MCF 10A (cell line): ENCODE results near the gene CPNE6. TPM values are rescaled to one million over a fixed set of nuclear protein-coding genes. Genes with fewer than 3 reads are reported as not detected.

Experiments used
- BruUV-seq: library from RNA; stranded (reverse); fragments of 400-500 nt; replicated peaks from 2 replicates; lab custom pipeline; 2021; lab: Mats Ljungman, UMichigan
- CTCF ChIA-PET: fragments of 300-600 bp; sonication (Branson Sonifier 250); formaldehyde crosslinking; extraction: SDS; loops from one replicate; lab custom pipeline; 2021; ENCODE audit warnings: antibody characterized with exemption, inconsistent platforms; lab: Yijun Ruan, JAX
- POLR2A ChIA-PET: fragments of 300-600, 350-650 bp; sonication (Branson Sonifier 250); formaldehyde crosslinking; extraction: SDS; loops from one replicate; lab custom pipeline; 2020; ENCODE audit warnings: antibody characterized with exemption, inconsistent platforms; lab: Yijun Ruan, JAX
- DNase-seq: peaks from one replicate; pipeline ENCODE4 v3.0.0-alpha.2; 2018; ENCODE audit not compliant: unreplicated experiment
- H3K27ac Mint-ChIP-seq: one replicate; pipeline ENCODE4 v1.8.0; 2022; ENCODE audit warnings: mild to moderate bottlenecking, low read depth, mixed read lengths; ENCODE audit not compliant: unreplicated experiment
- H3K27me3 Mint-ChIP-seq: one replicate; pipeline ENCODE4 v1.8.0; 2022; ENCODE audit warnings: mixed read lengths; ENCODE audit not compliant: insufficient read depth, unreplicated experiment
- H3K36me3 Mint-ChIP-seq: one replicate; pipeline ENCODE4 v1.8.0; 2022; ENCODE audit warnings: mild to moderate bottlenecking, moderate library complexity, mixed read lengths; ENCODE audit not compliant: insufficient read depth, unreplicated experiment
- H3K4me1 Mint-ChIP-seq: one replicate; pipeline ENCODE4 v1.8.0; 2022; ENCODE audit warnings: mixed read lengths; ENCODE audit not compliant: insufficient read depth, unreplicated experiment
- H3K4me3 Mint-ChIP-seq: one replicate; pipeline ENCODE4 v1.8.0; 2022; ENCODE audit warnings: mild to moderate bottlenecking, moderate library complexity, mixed read lengths; ENCODE audit not compliant: unreplicated experiment
- H3K9me3 Mint-ChIP-seq: one replicate; pipeline ENCODE4 v1.8.0; 2022; ENCODE audit warnings: mixed read lengths; ENCODE audit not compliant: unreplicated experiment
- CTCF ChIP-seq: fragments of 200-600 bp; IDR thresholded peaks from one replicate; pipeline ENCODE4 v1.8.0; 2022; ENCODE audit warnings: antibody characterized with exemption, mild to moderate bottlenecking; ENCODE audit not compliant: unreplicated experiment
- intact Hi-C: fragments of 100-400 bp; cut with micrococcal nuclease; formaldehyde crosslinking; loops from 2 replicates; pipeline ENCODE4 v1.14.1; 2022
- total RNA-seq: library from RNA; stranded (reverse); gene quantifications from 2 replicates; pipeline ENCODE4 v1.2.3, GENCODE V29; 2022

The CPNE6 gene
- total RNA-seq, 1 experiment from 2014 or later: not detected

DNA sequence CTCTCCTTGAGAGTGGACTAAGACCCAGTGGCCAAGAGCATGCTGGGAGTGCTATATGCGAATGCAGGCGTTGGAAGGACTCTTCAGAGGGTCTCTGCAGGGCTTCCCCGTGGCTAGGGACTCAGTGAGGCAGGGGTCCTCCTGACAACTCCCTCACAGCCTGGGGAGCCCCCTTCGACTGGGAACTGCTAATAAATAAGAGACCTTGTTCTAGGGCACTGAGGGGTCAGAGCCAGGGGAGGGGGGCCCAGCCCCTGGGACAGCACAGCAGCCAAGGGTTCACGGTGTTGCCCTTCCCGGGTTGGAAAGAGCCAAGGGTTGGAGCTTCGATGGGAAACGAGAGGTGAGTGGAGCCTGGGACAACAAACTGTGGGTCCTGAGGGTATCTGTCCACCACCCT, 6.0 kb upstream of the CPNE6 start:
- BruUV-seq: no TSS peak
- DNase-seq: no peak
- no peak overlapping the region for H3K27ac Mint-ChIP-seq
- no peak for TF ChIP-seq CTCF
- no peaks in the 10 kb centered on the region for H3K4me1 Mint-ChIP-seq
- POLR2A ChIA-PET: interaction anchor here (0.6 kb wide), 1 partner anchor 15 kb away, joined by 3 read pairs; no protein-coding TSS in a partner anchor
- intact Hi-C loops: no loop called here
- H3K36me3 Mint-ChIP-seq: no peaks in the 10 kb centered on the region
- CTCF ChIA-PET: interaction anchor here (0.6 to 1.0 kb wide), 3 partner anchors 15 to 26 kb away, joined by 3 to 4 read pairs (median 3); no protein-coding TSS in a partner anchor
- peaks cover 34% of the 10 kb centered on the region for H3K27me3 Mint-ChIP-seq
- no peaks in the 10 kb centered on the region for H3K9me3 Mint-ChIP-seq
- no peak overlapping the region for H3K4me3 Mint-ChIP-seq

GRCh38 chr14:24066496-24067132, 4.7 kb upstream of the CPNE6 start:
- Mint-ChIP-seq H3K4me3 (no peak overlapping the region), H3K27ac (no peak overlapping the region), H3K4me1 (no peaks in the 10 kb centered on the region), H3K9me3 (no peaks in the 10 kb centered on the region), H3K27me3 (peaks cover 46% of the 10 kb centered on the region), H3K36me3 (no peaks in the 10 kb centered on the region)
- intact Hi-C loops: no loop called here
- CTCF ChIA-PET: interaction anchor here (0.5 to 1.1 kb wide), 3 partner anchors 8 to 802 kb away, joined by 3 read pairs; no protein-coding TSS in a partner anchor
- no peak for TF ChIP-seq CTCF
- DNase-seq: no peak
- POLR2A ChIA-PET: no interaction called here
- BruUV-seq: no TSS peak

DNA sequence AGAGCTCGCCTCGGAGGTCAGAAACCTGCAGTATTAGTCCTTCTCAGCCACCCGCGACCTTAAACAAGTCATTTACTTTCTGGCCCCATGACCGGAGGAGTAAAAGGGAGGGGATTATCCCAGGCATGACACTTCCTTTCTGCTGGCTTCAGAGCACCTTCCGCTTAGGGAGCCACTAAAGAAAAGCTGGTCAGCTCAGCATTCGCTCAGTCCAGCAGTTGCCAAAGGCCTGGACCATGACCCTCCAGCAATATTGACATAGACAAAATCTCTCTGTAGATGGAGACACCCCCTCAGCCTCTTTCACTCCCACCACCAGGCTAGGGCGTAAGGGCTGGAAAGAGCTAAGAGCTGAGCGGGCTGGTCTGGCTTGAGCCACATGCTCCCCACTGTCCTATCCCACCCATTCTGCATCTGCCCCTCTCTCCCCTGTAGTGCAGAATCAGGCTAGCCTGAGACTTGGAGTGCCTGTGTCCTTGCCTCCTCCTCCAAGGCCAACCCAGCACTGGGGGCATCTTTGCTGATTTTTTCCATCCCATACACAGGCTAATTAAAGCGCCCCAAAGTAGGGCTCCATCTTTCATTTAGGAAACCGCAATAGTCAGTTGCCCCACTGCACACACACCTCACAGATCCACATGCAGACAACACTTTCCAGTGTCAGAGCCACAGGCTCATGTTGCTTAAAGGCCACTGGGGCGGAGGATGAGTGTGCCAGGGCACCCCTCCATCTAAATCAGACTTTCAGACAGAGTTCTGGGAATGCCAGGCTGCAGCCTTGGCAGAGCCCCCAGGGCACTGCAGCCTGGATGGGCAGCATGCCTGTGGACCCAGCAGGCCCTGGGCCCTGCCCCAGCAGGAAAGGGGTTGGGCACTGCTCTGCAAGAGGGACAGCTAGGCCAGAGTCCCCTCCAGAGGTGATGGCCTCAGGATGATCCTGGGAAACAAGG, 4.0 kb upstream of the CPNE6 start:
- intact Hi-C loops: no loop called here
- H3K27ac Mint-ChIP-seq: no peak overlapping the region
- H3K36me3 Mint-ChIP-seq: no peaks in the 10 kb centered on the region
- H3K4me1 Mint-ChIP-seq: no peaks in the 10 kb centered on the region
- DNase-seq: no peak
- CTCF ChIA-PET: interaction anchor here (0.5 to 1.1 kb wide), 3 partner anchors 9 to 803 kb away, joined by 3 read pairs; no protein-coding TSS in a partner anchor
- H3K9me3 Mint-ChIP-seq: no peaks in the 10 kb centered on the region
- POLR2A ChIA-PET: no interaction called here
- peaks cover 54% of the 10 kb centered on the region for H3K27me3 Mint-ChIP-seq
- TF ChIP-seq CTCF: no peak
- no peak overlapping the region for H3K4me3 Mint-ChIP-seq
- no TSS peak for BruUV-seq
